HuH-7.5 (cell line): ENCODE measurements around the gene TRMT112.
A peak's percentile ranks its signal among the peaks of the same experiment; 100 is the strongest.

Source experiments
- DNase-seq: peaks from one replicate; pipeline ENCODE4 v3.0.0; 2011; ENCODE audit warnings: low spot score

The TRMT112 gene

DNA sequence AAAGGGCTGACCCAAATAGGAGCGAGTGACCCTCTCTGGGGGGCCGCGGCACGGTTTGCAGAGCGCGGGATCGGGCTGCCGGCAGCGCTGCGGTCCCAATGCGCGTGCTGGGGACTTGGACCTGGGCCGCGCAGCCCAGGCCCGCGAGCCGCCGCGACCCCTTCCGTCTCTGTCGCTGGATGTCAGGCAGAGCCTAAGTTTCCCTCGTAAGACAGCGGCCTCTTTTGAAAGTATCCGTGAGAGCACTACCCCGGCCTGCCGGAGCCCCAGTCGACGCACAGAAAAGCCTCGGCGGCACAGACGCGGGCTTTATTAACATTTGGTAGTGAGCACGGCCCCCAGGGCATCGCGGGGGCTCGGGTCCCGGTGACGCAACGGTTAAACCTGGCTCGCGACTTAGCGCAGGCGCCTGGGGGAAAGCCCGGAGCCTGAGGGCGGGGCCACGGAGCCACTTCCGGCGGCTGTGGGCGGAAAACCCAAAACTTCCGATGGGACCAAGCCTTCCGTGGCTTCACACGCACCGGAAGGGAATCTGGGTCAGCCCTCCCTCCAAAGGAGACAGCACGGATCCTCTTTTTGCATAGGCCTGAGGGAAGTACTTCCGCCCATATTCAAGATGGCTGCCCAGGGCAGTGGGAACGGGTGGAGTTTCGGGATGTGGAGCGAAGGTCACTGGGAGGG lies 47.7 kb downstream of the TRMT112 start:
- DNase-seq = peak; percentile 75

DNA sequence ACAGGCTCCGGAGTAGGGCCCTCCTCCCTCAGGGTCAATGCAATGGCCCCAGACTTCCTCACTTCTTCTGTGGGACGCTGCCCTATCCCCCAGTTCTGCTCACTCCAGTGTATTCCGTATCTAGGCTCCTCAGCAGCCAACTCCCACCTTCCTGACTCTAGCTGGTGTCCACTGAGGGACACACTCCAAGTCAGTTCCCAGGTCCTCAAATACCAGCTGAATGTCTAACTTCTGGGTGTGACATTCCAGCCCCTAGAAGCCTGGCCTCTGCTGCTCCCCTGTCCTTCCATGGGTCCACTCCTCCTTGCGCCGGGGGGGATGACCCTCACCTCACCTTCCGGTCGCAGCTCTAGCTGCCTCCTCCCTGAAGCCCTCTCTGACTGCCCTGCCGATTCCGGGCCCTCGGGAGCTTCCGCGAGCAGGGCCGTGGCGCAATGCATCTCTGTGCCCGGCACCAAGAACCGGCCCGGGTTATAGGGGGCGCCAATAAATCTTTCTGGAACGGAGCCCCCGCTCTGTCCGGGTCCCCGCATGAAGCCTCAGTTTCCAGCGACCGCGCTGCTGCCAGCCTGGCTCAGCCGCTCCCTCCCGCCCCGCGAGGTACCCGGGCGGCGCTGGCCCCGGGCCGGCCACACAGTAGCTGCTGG lies 48.3 kb downstream of the TRMT112 start:
- DNase-seq = no peak

DNA sequence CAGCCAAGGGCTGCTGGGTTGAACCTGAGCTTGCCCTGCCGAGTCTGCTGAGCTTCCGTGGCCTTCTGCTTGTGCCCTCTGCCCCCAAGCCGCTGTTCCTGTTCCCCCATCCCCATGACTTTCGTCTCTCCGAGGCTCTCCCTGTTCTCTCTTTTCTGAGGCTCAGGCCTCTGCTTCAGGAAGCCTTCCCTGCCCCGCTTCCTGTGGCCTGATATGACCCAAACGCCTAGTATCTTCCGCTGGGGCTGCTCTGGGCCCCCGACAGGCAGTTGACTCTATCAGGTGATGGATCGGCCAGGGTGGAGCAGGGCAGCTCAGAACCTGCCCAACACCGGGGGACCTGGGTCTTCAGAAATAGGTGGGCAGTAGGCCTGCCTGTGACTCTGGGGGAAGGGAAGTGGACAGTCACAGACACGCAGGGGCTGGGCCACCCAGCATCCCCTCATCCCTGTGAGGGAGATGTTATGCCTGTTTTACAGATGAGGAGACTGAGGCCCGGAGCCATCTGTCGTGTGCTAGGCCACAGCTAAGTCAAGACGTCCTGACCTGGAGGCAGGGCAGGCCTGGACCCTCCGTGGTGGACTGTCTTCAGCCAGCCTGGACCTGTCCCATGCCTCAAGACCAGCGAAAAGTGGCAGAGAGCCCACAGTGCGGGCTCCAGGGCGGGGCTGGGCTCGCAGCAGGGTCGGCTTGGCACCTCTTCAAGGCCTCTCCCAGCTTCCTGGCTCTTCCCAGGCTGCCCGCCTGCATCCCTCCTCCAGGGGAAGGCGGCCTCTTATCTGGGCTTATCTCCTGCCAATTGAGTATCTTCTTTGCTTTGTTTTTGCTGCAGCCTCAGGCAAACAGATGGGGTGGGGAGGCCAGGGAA lies 49.1 kb downstream of the TRMT112 start:
- no peak for DNase-seq

DNA sequence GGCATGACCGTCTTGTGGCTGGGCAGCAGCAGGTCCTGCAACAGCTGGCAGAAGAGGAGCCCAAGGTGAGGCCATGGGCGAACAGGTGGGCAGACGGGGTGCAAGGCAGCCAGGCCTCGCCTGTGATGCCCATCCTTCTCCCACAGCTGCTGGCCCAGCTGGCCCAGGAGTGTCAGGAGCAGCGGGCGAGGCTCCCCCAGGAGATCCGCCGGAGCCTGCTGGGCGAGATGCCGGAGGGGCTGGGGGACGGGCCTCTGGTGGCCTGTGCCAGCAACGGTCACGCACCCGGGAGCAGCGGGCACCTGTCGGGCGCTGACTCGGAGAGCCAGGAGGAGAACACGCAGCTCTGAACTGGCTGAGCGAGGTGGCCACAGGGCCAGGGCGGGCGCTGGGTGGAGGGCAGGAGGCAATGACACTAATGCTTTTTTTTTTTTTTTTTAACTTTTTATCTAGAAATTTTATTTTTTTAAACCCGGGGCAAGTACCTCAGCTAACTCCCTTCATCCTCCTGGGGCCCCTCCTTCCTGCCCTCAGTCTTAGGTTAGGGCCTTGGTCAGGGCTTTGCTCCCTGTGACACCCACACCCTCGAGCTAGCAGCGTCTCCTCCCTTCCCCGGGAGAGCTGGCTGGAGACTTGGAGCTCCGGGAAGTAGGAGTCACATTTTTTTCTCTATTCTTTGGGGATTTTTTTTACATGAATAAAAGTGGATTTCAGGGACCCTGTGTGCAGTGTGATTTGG lies 50.0 kb downstream of the TRMT112 start:
- no peak for DNase-seq
